HG02885 (cell line): ENCODE results near the gene ACP2.

Experiments
- ATAC-seq: cut with Tn5 transposase; IDR thresholded peaks from one replicate; pipeline ENCODE4 v1.9.1; 2021; ENCODE audit warnings: mild to moderate bottlenecking; ENCODE audit not compliant: unreplicated experiment, poor library complexity

The ACP2 gene, protein sequence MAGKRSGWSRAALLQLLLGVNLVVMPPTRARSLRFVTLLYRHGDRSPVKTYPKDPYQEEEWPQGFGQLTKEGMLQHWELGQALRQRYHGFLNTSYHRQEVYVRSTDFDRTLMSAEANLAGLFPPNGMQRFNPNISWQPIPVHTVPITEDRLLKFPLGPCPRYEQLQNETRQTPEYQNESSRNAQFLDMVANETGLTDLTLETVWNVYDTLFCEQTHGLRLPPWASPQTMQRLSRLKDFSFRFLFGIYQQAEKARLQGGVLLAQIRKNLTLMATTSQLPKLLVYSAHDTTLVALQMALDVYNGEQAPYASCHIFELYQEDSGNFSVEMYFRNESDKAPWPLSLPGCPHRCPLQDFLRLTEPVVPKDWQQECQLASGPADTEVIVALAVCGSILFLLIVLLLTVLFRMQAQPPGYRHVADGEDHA

DNA sequence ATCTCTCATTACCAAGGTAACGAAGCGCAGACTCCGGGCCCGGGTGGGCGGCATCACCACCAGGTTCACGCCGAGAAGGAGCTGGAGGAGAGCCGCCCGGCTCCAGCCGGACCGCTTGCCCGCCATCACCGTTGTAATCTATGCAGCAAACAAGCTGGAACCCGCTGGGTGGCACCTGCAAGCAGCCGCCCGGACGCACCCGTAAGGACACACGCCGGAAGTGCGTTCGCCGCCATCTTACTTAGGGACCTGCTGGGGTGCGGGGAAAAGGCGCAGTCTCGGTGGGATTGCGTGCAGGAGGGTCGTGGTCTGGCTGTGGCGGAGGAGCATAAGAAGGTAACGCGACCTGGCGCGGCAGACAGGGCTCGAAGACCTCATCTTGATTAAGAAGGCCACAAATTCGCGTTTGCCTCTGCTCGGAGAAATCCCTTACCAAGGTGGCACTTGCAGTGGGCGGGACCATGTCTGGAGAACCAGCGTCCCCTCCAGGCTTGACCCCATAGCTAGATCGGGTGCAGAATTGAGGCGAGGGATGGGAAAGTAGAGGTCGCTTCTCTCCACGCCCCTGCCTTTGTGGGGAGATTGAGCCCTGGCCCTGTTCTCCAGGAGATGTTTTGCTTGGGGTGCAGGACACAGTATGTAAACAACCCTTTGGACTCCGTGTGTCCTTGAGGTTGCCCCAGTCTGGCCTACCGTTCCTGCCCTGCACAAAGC, at the start of gene ACP2:
Gene ACP2, minus strand, starts transcription at position 151 of the 714 bp plus-strand sequence. Its CDS starts 25 bp downstream, at position 126.
- ATAC-seq, result peak; percentile 91

DNA sequence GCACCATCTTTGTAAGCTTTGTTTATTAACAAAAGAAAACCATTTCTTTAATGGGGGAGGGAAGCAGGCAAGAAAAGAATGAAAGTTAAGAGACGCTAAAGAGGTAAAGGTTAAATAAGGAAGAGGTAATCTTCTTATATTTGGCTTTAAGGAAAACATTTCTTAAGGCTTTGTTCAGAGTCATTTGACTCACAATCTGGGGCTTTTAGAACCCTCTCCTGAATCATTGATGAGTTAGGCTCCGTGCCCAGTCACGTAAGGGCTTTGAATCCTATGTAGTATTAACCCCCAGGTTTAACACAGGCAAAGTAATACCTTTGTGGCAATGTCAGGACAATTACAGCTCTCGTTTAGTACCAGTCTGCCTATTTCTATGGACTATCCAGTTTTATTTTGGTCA, 47.4 kb upstream of the ACP2 start:
- no peak for ATAC-seq

DNA sequence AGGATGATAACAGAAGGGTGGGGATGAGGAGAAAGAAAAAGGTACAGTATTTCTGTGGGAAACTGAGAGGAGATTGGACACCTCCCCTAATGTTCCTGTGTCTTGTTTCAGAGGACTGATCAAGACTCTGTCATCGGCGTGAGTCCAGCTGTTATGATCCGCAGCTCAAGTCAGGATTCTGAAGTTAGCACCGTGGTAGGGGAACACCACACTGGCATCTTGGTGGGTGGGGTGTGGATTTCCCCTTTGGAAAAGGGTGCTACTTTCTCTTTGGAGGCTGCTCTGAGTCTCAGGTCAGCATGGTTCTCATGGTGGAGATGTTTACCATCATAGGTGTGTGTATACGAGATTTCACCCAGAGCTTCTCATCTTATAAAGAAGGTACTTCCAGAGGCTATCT, 46.8 kb upstream of the ACP2 start:
- no peak for ATAC-seq

DNA sequence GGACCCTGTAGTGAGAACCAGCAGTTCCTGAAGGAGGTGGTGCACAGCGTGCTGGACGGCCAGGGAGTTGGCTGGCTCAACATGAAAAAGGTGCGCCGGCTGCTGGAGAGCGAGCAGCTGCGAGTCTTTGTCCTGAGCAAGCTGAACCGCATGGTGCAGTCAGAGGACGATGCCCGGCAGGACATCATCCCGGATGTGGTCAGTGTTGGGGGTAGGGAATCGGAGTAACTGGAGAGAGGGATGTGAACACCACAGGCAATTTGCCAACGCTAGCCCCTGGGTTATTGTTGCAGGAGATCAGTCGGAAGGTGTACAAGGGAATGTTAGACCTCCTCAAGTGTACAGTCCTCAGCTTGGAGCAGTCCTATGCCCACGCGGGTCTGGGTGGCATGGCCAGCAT, 41.2 kb upstream of the ACP2 start:
- ATAC-seq, result no peak

DNA sequence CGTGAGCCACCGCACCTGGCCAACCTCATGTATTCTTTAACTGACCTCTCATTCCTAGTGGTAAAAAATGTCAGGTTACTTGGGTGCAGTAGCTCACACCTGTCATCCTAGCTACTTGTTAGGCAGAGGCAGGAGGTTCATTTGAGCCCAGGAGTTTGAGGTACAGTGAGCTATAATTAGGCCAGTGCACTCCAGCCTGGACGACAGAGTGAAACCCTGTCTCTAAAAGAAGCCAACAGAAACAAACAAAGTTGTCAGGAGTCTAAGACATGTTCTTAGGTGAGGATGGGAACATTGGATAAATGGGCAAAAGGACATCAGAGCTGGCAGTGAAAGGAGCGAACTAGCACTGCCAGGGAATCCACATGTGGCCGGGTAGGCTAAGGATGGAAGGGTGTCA, 39.5 kb upstream of the ACP2 start:
- no peak for ATAC-seq

DNA sequence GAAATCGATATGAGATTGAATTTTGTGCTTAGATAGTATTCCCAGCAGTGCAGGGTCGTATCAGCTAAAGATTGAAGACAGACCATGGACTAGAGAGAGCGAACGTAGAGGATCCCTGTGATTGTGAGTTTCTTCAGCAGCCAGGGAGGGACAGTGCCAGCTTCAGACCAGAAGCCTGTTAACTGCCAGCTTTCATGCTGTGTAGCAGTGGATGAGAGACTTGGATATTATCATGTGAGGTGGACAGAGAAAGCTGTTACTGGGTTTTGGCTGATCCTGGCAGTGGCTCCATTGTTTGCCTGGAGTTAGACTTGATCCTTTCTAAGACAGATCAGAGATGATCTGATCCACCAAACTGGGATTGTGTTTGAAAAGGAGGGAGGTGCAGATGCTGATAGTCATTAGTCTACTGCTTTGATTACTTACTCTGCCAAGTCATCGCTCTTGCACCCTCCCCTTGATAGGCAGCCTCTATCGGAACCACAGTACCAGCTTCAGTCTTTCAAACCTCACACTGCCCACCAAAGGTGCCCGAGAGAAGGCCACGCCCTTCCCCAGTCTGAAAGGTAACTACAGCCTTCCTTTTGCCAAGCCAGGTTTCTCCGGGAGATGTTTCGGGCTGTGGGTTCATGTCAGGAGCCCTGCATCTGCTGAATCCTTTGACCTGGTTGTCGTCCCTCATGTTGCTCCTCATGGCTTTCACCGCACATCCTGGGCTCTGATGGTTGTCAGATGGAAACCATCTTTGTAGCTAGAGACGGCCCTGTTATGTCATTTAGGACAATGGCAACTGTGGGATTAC, 37.6 kb upstream of the ACP2 start:
- ATAC-seq, result no peak

DNA sequence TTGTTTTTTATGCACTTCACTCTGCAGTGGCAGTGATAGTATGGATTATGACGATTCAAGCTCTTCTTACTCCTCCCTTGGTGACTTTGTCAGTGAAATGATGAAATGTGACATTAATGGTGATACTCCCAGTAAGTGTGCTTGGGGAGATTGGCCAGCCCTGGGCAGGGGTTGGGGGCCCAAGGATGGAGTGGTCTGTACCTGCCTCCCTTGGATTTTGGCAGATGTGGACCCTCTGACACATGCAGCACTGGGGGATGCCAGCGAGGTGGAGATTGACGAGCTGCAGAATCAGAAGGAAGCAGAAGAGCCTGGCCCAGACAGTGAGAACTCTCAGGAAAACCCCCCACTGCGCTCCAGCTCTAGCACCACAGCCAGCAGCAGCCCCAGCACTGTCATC, 35.5 kb upstream of the ACP2 start:
- ATAC-seq, result no peak

DNA sequence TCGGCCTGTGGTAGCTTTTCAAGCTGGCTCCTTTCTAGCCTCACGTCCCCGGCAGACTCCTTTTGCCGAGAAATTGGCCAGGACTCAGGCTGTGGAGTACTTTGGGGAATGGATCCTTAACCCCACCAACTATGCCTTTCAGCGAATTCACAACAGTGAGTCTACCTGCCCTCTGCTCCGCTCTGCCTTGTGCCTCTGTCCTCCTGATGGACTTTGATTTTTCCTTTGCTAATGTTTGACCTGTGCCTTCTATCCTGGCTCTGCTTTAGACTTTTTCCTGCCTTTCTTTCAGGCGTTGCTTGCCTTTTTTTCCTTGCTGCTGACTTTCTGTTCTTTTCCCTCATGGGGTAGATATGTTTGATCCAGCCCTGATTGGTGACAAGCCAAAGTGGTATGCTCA, 33.8 kb upstream of the ACP2 start:
- no peak for ATAC-seq

DNA sequence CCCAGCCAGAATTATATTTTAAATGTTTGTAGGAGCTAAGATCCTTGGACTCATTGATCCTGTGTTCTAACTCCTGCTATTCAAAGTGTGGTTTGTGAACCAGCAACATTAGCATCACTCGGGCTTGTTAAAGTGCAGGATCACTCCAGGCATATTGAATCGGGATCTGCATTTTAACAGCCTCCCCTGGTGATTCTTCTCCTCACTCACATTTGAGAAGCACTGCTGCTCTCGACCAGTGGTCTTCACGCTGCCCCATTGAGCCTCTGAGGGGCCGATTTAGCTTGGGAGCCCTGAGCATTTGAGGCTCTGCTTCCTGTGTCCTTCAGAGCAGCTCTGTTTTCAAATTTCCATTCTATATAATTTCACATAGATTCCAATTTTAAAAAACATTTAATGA, 32.2 kb upstream of the ACP2 start:
- ATAC-seq, result no peak

DNA sequence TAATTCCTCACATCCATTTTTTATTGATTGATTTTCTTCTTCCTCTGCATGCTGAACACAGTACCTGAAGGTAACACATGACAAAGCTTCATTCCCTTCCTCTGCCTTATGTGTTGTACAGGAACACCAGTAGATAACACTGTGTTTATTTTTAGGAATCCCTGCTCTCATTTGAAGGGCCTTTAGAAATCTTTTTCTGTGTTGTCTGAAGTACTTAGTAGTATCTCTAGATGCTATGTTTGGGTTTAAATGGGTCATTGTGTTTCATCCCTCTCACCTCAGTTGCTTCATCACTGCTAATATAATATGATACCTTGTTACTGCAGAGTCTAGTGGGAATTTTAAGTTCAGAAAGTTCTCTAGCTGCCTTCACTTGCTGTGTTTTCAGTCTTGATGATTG, 31.5 kb upstream of the ACP2 start:
- ATAC-seq, result no peak

DNA sequence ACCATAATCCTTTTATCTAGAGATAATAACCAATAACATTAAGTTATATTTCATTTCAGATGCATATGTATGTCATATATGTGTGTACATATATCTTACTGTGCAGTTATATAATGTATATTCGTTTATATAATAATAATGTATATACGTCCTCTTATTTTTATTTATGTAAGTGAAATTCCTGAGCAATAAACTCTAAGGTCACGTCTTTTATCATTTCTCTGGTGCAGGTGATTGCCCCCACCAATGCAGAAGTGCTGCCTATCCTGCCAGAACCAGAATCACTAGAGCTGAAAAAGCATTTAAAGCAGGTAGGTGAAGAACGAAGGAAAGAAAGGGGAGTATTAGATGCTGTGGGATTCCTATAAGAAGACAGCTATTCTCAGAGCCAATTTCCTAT, 30.2 kb upstream of the ACP2 start:
- no peak for ATAC-seq

DNA sequence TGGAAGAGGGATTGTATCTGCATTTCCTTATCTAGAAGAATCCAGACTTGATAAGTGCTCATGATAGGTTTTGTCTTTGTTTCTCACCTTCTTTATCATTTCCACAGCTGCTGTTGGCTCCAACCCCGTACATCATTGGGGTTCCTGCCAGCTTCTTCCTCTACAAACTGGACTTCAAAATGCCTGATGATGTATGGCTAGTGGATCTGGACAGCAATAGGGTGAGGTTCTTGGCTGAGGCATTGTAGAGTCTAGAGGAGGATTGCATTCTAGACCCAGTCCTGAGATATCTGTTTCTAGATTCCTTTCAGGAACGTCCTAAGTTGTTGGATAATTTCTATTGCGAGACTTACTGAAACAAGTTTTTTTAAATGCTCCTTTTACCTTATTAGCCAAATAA, 29.4 kb upstream of the ACP2 start:
- ATAC-seq, result no peak

DNA sequence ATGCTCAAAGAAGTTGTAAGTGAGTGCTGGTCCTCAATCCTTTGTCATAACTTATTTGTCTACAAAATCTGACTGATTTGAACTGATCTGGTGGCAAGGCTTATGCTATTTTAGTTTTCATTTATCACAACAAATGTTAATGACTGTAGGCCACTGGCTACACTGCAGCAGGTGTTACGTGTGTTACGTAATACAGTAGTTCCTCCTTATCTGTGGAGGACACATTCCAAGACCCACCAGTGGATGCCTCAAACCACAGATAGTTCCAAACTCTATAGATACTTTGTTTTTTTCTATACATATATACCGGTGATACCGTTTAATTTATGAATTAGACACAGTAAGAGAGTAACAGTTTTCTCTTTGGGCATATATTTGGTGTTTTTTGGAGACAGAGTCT, 28.3 kb upstream of the ACP2 start:
- ATAC-seq, result no peak

DNA sequence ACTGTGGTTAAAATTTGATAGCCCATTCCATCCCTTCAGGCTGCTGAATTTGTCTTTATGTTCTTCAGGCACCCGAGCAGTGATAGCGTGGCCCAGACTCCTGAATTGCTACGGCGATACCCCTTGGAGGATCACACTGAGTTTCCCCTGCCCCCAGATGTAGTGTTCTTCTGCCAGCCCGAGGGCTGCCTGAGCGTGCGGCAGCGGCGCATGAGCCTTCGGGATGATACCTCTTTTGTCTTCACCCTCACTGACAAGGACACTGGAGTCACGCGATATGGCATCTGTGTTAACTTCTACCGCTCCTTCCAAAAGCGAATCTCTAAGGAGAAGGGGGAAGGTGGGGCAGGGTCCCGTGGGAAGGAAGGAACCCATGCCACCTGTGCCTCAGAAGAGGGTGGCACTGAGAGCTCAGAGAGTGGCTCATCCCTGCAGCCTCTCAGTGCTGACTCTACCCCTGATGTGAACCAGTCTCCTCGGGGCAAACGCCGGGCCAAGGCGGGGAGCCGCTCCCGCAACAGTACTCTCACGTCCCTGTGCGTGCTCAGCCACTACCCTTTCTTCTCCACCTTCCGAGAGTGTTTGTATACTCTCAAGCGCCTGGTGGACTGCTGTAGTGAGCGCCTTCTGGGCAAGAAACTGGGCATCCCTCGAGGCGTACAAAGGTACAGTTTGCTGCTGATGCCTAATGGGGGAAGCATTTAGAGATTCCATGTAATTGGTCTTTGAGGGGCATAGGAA, 26.1 kb upstream of the ACP2 start:
- ATAC-seq, result no peak

DNA sequence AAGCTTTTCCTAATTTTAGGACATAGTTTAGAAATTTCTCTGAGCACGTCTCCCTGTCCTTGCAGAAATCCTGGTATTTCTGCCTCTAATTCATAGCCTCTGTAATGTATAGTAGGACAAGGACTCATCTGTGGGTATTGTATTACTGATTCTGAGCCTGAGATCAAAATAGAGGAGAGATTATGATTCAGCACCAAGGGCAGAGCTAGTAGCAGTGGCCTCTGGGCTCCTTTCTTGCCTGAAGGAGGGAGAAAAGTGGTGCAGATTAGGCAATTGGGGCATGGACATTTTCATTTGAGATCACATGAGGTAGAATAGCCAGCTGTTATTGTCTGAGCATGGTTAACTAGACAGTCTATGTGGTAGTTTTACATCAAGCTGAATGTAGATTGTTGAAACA, 24.1 kb upstream of the ACP2 start:
- no peak for ATAC-seq

DNA sequence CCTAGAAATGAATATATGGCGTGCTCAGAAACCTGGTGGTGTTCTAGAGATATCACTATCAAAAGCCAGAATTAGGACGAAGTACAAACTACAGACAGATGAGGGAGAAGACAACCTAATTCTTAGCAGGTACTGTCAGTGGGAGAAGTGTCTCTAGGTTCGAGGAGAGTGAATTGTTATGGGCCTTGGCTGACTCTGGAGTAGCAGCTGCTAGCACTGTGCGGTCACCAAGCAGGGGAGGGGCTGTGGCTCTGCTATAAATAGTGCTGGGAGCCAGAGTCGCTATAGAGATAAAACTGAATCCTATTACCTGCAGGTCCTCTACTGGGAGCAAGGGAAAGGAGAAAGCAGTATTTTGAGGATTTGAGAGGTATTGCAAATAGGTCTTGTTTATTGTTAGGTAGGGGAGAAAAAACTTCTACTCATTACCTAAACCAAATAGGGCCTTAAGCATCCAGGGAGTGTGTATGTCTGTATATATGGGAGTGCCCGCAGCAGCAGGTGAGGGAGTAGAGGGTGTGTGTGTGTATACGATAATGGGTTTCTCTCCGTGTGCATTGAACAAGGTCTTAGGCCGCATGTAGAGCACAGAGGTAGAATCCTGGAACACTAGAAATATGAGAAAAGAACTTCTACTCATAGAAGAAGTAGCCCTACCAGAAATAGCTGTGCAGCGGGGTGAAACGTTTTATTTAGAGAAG, 23.5 kb upstream of the ACP2 start:
- ATAC-seq, result peak; percentile 21

DNA sequence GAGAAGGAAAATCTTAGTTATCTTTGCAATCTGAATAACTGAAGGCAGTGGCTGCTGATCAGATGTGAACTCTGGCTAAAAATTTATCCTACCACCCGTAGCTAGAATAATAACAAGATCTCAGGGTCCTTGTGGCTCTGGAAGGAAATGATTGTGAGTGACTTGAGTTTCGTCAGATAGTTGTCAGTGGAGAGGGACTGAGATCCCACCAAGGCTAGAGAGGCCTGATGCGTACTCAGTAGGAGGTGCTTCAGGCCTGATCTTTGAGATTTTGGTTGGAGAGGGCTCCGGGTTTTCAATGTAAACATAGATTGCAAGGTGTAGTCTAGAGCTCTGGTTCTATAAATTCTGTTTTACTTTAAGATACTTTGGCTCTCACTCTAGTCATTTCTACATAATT, 22.7 kb upstream of the ACP2 start:
- ATAC-seq, result no peak

DNA sequence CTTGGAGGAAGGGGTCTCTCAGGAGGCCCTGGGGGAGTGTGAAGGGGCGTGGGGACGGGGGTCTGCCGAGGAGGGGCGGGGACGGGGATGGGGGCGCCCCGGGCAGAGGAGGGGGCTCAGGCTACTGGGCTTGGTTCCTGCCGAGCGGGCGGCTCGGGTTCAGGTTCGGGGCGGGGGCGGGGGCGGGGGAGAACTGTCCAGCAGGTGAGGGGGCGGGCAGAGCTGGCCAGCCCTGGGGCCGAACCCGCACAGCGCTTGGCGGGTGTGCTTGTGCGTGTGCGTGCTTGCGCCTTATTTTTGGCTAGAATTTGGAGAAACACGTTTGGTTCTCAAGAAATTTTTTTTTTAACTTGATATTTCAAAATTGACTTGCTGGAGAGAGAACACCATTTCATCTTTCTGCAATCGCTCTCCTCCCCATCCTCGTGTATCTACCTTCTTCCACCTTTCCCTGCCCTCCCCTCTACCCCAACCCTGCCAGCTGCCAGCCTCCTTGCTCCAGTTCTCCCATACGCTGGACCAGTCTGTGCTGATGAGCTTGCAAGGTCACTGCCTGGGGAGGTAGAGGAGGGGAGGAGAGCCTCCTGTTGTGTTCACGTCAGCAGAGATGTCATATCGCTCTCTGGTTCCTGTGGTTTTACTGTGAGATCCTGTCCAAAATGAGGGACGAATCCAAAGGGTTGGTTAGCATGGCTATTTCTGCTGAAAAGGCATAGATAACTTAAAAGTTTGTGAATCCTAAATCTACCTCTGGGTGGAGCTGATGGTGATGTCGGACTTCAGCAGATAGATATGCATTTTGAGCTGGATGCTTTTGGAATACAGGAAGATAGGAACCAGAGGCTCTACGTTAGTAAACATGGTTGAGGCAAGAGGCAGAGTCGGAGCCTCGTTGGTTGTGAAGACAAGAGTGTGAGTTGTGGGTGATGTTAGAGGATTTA, 22.0 kb upstream of the ACP2 start:
- ATAC-seq, result no peak

DNA sequence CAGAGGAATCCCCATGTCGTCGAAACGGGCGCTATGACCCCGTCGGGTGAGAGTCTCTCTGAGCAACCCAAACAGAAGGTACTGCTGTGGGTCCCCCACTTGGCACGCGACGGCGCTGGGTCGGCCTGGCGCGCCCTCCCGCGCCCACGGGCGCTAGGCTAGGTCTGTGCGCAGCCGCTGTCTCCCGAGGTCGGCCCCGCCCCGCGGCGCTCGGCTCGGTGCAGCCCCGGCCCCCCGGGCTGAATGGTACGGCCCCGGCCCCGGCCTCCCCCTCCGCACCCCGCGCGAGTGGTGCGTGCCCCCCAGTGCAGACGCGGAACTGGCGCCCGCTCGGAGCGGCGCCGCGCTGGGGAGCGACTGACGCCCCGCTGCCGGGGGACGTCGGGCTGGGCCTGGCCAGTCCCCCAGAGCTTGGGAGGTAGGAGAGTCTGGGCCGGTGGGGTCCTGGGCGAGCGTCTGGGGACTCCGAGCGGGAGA, 21.3 kb upstream of the ACP2 start, which contains the start of gene MADD:
Gene MADD, plus strand, starts transcription at position 305 of the 477 bp plus-strand sequence.
- ATAC-seq, result peak; percentile 78
